Spleen (tissue), 11 donors: ENCODE results near the gene HAUS3. TPM values are rescaled to one million over a fixed set of nuclear protein-coding genes. Genes with fewer than 3 reads are reported as not detected.

Source experiments
- DNase-seq: peaks from one replicate; pipeline ENCODE4 v3.0.0-alpha.2; 2020
- H3K27ac ChIP-seq, 8 donors: fragments of 200-600 bp; sonication (generic) in 7 of 8; 1 replicate in 4 of 8; 2 replicates in 4 of 8; pipeline versions ENCODE4 v1.5.0 to v1.8.0; 2016 to 2021; ENCODE audit warnings: inconsistent platforms in 4 of 8, mild to moderate bottlenecking in 4 of 8, moderate library complexity in 1 of 8
- H3K27me3 ChIP-seq, 7 donors: fragments of 200-600 bp; sonication (generic) in 6 of 7; replicated peaks in 1 of 7; 1 replicate in 4 of 7; 2 replicates in 3 of 7; pipeline versions ENCODE4 v1.5.0 to v1.8.0; 2016 to 2021; ENCODE audit warnings: inconsistent platforms in 3 of 7, mild to moderate bottlenecking in 1 of 7
- H3K36me3 ChIP-seq, 6 donors: fragments of 200-600 bp; sonication (generic) in 5 of 6; 1 replicate in 4 of 6; 2 replicates in 2 of 6; pipeline versions ENCODE4 v1.5.0 to v1.8.0; 2016 to 2021; ENCODE audit warnings: inconsistent platforms in 2 of 6
- H3K4me1 ChIP-seq, 6 donors: fragments of 200-600 bp; sonication (generic) in 5 of 6; 1 replicate in 3 of 6; 2 replicates in 3 of 6; pipeline versions ENCODE4 v1.5.0 to v1.8.0; 2016 to 2021; ENCODE audit warnings: inconsistent platforms in 3 of 6
- H3K4me3 ChIP-seq, 8 donors: fragments of 200-600 bp; sonication (generic) in 7 of 8; 1 replicate in 4 of 8; 2 replicates in 4 of 8; pipeline versions ENCODE4 v1.5.0 to v1.8.0; 2016 to 2021; ENCODE audit warnings: inconsistent platforms in 4 of 8, mild to moderate bottlenecking in 4 of 8, moderate library complexity in 2 of 8
- H3K9me3 ChIP-seq, 8 donors: fragments of 200-600 bp; sonication (generic) in 7 of 8; 1 replicate in 4 of 8; 2 replicates in 4 of 8; pipeline versions ENCODE4 v1.5.0 to v1.8.0; 2016 to 2021; ENCODE audit warnings: inconsistent platforms in 4 of 8
- CTCF ChIP-seq, 11 experiments: fragments of 200-600 bp in 7 of 11; fragments of 450-650 bp in 4 of 11; sonication (generic) in 4 of 11; IDR thresholded peaks in 8 of 11; conservative IDR thresholded peaks in 3 of 11; 1 replicate in 7 of 11; 2 replicates in 4 of 11; pipeline versions ENCODE4 v1.4.0 to v1.8.0; 2016 to 2021; ENCODE audit warnings: antibody characterized with exemption in 11 of 11, inconsistent platforms in 4 of 11, mild to moderate bottlenecking in 1 of 11
- POLR2A ChIP-seq, 3 donors: fragments of 450-650 bp; IDR thresholded peaks; one replicate each; pipeline ENCODE4 v1.5.1; 2017; ENCODE audit warnings: antibody characterized with exemption in 3 of 3, mild to moderate bottlenecking in 1 of 3
- POLR2AphosphoS5 ChIP-seq, 3 donors: sonication (generic); formaldehyde crosslinking; IDR thresholded peaks; one replicate each; pipeline ENCODE4 v1.5.1; 2017; ENCODE audit warnings: antibody characterized with exemption in 3 of 3
- WGBS, 5 donors: extraction: QIAGEN DNeasy Blood & Tissue Kit in 3 of 5; methylation state at CpG; one replicate each; pipeline versions ENCODE4 v1.1.5 to v1.1.7; 2013 to 2018; 5-methylcytosine and 5-hydroxymethylcytosine counted together
- intact Hi-C: fragments of 100-400 bp; cut with DNase I; formaldehyde crosslinking; loops from one replicate; pipeline ENCODE4 v1.15.0; 2023; ENCODE audit warnings: low total_unique reads
- polyA plus RNA-seq, 3 donors: library from polyadenylated mRNA; stranded (reverse); fragments of 200-250 nt; gene quantifications; one replicate each; pipeline ENCODE4 v1.2.1, GENCODE V29; 2013
- total RNA-seq, 7 donors: library from RNA; depleted of rRNA in 3 of 7; stranded (reverse); fragments of >200 nt in 3 of 7; fragmentation: NEBNext Ultra II Directional in 4 of 7; extraction: Animal tissue kit (Norgen Biotek cat#: 25700) in 4 of 7; gene quantifications; one replicate each; pipeline versions ENCODE4 v1.1.0 to v1.2.1, GENCODE V29; 2016 to 2021
- donor health status: healthy with polysubstance abuse.
- donor health status: DM: no; HTN: no; CAD: no; lungs with moderate emphysema.
- donor health status: DM: no; HTN: no; CAD: no.
- donor health status: Bipolar disorder and iron deficiency.
- donor health status: healthy.
- donor health status: DM: no; HTN: no; CAD: no.
- donor health status: DM: yes; HTN: yes; CAD: no.

Gene HAUS3
- total and polyA plus RNA-seq, 10 donors: 10.3 to 22.4 (median 16.7) TPM

GRCh38 chr4:2273221-2273620 lies 31.3 kb upstream of the HAUS3 start:
- intact Hi-C loops: no loop called here
- no peaks in the 10 kb centered on the region for H3K9me3 ChIP-seq
- H3K36me3 ChIP-seq: peaks cover 0 to 27% (median 0%) of the 10 kb centered on the region in 6 donors
- H3K4me1 ChIP-seq: no peaks in the 10 kb centered on the region
- H3K27ac ChIP-seq: no peak overlapping the region
- TF ChIP-seq POLR2AphosphoS5 (IDR thresholded peaks at IDR 0.05) (no peak), POLR2A (IDR thresholded peaks at IDR 0.05) (no peak), CTCF (IDR thresholded peaks at IDR 0.05 in 8 of 11, conservative IDR thresholded peaks at IDR 0.05 in 3 of 11) (no peak)
- H3K4me3 ChIP-seq: no peak overlapping the region
- H3K27me3 ChIP-seq: no peaks in the 10 kb centered on the region
- 72 to 86% (median 75%) methylated on average over 15 of the region's 15 CpGs for WGBS, 5 donors
- peak; percentile 34 for DNase-seq

GRCh38 chr4:2272828-2273120 lies 30.9 kb upstream of the HAUS3 start:
- no peak for TF ChIP-seq POLR2A (IDR thresholded peaks at IDR 0.05)
- TF ChIP-seq POLR2AphosphoS5 (IDR thresholded peaks at IDR 0.05): no peak
- TF ChIP-seq CTCF (IDR thresholded peaks at IDR 0.05 in 8 of 11, conservative IDR thresholded peaks at IDR 0.05 in 3 of 11): no peak
- 65 to 76% (median 71%) methylated on average over 6 of the region's 6 CpGs for WGBS, 5 donors
- H3K9me3 ChIP-seq: no peaks in the 10 kb centered on the region
- intact Hi-C loops: no loop called here
- peaks cover 0 to 27% (median 0%) of the 10 kb centered on the region in 6 donors for H3K36me3 ChIP-seq
- no peak for DNase-seq
- H3K27ac ChIP-seq: no peak overlapping the region
- no peaks in the 10 kb centered on the region for H3K4me1 ChIP-seq
- H3K27me3 ChIP-seq: no peaks in the 10 kb centered on the region
- no peak overlapping the region for H3K4me3 ChIP-seq

DNA sequence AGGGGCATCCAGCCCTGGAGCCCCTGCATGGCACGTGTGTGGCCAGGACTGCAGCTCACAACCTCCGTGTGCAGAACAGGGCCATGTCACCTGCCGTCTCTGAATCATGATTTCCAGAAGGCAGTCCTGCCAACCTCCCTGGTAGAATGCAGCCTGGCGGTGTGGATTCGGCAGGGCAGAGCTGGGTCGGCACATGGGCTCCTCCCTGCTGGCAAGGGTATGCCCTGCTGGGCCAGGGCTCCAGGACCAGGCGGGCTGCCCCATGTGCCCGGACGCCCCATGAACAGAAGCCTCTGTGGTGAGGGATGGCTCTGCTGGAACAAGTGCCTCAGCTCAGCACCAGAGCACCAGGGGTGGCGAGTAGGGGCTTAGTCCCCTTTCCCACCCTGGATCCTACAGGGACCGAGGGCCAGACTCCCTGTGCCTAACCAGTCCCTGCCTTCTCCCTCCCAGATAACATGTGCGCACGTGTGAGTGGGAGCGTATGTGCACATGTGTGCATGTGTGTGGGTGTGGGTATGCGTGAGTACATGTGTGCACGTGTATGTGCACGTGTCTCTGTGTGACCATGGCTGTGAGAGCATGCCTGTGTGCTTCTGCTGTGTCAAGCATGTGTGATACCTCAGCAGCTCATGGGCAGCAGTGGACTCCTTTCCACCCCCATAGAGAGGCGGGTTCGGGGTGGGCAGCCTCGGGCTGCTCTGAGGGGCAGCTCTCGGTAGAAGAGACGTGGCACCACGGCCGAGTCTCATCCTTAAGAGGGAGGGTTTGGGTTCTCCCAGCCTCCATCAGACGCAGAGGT lies 30.3 kb upstream of the HAUS3 start:
- no peaks in the 10 kb centered on the region for H3K27me3 ChIP-seq
- intact Hi-C loops: no loop called here
- no peaks in the 10 kb centered on the region for H3K4me1 ChIP-seq
- peaks cover 0 to 27% (median 0%) of the 10 kb centered on the region in 6 donors for H3K36me3 ChIP-seq
- no peak overlapping the region for H3K27ac ChIP-seq
- peak; percentile 71 for DNase-seq
- WGBS, 5 donors: 87 to 95% (median 91%) methylated on average over 16 to 25 of the region's 25 CpGs
- H3K9me3 ChIP-seq: no peaks in the 10 kb centered on the region
- no peak overlapping the region for H3K4me3 ChIP-seq
- TF ChIP-seq CTCF (IDR thresholded peaks at IDR 0.05 in 8 of 11, conservative IDR thresholded peaks at IDR 0.05 in 3 of 11): no peak
- no peak for TF ChIP-seq POLR2AphosphoS5 (IDR thresholded peaks at IDR 0.05)
- TF ChIP-seq POLR2A (IDR thresholded peaks at IDR 0.05): no peak

DNA sequence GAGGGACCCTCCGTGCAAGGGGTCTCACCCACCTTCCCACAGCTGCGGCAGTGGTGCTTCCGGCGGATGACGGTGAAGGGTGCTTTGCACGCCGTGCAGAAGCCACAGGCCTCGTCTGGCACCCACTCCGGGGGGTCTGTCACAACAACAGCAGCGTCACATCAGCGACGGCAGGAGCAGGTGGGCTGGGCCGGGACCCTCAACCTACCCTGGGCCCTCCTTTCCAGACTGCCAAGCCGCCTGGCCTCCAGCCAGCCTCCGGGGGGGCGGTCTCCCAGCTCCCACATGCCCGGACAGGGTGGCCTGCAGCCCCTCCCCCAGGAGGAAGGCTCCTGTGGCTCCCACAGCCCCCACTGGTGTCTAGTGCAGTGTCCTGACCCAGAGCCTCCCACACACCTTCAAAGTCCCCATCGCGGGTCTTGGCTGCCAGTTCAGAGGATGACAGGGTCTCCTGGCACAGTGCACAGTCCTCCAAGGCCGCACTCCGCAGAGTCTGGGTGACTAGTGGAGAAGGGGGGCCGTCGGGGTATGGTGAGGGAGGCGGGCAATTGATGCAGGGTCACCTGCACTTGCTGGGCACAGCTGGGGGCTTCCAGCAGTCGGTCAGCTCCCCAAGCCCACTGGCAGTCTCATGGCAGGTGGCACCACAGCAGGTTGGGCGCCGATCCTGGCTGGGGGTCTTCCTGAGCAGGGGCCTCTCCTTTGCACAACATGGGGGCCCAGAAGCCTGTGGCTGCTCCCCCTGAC lies 29.5 kb upstream of the HAUS3 start:
- Histone ChIP-seq H3K27ac (no peak overlapping the region), H3K4me1 (peaks cover 0 to 4% (median 1%) of the 10 kb centered on the region in 6 donors), H3K4me3 (no peak overlapping the region), H3K27me3 (no peaks in the 10 kb centered on the region), H3K36me3 (peaks cover 0 to 27% (median 0%) of the 10 kb centered on the region in 6 donors), H3K9me3 (no peaks in the 10 kb centered on the region)
- TF ChIP-seq POLR2AphosphoS5 (IDR thresholded peaks at IDR 0.05) (no peak), POLR2A (IDR thresholded peaks at IDR 0.05) (no peak), CTCF (IDR thresholded peaks at IDR 0.05 in 8 of 11, conservative IDR thresholded peaks at IDR 0.05 in 3 of 11) (no peak)
- DNase-seq: peak; percentile 69
- 73 to 91% (median 90%) methylated on average over 16 to 27 of the region's 27 CpGs for WGBS, 5 donors
- intact Hi-C loops: no loop called here
